ENCODE data around the gene TOB1.

GRCh38 chr17:50866261-50866949, at the start of gene TOB1:
- TF ChIP-seq CTCF (IDR thresholded peaks at IDR 0.05 in 8 of 11, conservative IDR thresholded peaks at IDR 0.05 in 3 of 11) (peak in 2 of 11 experiments; percentile 9 to 41), POLR2A (IDR thresholded peaks at IDR 0.05) (peak; percentile 97 to 99 (median 99))

Data from spleen (tissue), 7 donors.